COLO668 (cell line): ENCODE results near the gene MRFAP1L1.
"Not testable (repeated sequence)": the region's sequence is repeated elsewhere in the genome, so short reads cannot be mapped to it uniquely, and the experiment has no call there.

Experiments used
- DNase-seq: peaks from one replicate; lab custom pipeline; 2025; ENCODE audit not compliant: unreplicated experiment; lab: John Stamatoyannopoulos, UW

Gene MRFAP1L1

DNA sequence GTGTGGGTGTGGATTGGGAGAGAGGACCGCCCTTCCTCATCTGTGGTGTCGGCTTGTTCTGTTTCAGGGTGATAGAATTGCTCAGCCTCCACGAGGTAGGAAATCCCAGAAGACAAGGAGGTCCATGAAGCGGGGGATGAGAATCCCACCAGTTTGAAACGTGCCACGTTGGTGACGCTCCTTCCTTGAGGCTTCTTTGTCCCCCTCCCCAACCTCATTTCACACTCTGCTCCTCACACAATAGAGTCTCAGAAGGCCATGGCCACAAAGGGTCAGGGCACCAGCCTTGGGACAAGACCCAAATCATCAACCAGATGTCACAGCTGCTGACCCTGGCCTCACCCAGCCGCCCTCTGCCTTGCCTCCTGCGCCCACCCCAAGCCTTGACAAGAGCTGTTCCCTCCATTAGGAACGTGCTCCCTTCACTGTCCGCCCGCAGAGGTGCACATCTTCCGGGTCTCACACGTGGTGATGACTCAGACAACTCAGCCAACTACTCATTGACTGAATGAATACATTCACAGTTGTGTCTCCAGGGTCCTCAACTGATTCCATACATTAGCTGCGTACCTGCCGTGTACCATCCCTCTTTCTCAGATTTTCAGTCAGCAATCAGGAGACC, 24.6 kb upstream of the MRFAP1L1 start:
- no peak for DNase-seq

DNA sequence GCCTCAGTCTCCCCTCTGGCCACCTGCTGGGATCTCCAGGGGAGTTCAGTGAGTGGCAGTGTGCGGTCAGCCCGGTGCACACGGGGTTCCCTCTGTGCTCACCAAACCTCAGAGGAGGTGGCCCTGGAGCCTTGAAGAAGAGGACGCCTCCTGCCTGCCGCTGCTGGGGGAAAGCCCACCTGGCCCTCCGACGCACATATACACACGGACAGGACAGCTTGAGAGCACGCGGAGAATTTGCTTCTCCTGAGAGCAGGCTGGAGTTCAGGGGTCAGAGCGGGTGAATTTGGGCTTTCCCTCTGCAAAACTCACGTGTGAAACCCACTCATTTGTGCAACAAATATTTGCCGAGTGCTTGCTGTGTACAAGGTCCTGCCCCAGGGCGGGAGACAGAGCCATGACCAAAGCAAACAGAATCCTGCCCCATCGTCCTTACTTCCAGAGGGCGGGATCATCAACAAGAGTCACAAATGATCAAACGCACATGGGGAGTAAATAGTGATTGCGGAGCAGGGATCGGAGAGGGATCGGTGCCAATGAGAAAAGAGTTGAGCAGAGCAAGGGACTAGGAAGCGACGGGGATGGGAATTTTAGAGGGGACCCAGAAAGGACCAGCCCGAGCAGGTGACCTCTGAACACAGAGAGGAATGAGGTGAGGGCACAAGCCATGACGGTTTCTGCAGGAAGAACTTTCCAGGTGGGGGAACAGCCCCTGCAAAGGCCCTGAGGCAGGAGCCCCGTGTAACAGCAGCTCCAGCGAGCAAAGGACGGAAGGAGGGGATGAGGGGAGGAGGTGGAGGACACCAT, 23.9 kb upstream of the MRFAP1L1 start:
- no peak for DNase-seq

DNA sequence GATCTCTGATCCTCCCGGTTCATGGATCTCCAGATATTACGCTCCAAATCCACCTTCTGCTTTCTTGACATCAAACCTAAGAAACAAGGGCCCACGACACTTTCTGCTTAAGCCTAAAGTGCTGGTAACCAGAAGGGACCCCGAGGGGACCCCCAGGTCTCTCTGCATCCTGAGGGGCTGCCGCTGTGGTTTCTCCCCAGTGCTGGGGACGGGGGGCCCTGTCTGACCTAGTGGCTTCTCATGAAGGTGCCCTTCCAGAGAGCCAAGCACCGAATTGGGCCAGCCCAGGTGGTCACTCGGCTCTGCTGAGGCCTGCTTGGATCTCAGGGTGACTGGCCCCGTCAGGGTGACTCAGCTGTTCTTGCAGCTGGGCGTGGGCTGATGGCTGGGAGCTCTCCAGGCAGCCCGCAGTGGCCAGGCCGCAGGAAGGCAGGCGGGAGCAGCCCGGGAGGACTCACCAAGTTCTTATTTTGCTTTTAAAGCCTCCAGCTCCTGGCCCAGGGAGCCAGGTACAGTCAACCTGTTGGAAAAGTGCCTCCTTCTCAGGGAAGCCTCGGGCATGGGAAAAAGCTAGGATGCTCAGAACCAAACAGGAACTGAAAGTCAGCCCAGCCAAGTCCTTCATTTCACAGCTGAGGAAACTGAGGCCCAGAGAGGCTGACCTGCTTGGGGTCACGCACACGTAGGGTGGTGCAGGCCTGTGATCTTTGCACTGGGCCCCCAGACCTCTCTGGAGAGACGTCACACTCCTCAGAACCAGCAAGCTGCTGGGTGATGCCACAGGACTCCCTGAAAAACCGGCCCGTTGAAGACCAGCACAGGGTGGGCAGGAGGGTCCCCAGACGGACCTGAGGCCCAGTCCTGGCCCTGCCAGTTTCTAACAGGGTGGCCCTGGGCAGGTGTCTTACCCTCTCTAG, 23.0 kb upstream of the MRFAP1L1 start:
- peak; percentile 24 for DNase-seq

DNA sequence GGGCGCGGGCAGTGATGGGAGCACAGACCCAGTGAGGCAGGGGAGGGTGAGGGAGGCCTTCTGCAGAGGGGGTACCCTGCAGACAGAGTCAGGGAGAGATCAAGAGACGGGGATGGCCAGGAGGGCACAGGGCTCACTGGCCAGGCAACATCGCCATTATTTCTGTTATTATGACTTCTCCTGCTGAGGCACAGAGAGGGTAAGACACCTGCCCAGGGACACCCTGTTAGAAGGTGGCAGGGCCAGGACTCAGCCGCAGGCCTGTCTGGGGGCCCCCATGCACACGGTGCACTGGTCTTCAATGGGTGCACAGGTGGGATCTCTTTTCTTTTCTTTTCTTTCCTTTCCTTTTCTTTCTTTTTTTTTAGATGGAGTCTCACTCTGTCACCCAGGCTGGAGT, 22.1 kb upstream of the MRFAP1L1 start:
- DNase-seq: no peak

DNA sequence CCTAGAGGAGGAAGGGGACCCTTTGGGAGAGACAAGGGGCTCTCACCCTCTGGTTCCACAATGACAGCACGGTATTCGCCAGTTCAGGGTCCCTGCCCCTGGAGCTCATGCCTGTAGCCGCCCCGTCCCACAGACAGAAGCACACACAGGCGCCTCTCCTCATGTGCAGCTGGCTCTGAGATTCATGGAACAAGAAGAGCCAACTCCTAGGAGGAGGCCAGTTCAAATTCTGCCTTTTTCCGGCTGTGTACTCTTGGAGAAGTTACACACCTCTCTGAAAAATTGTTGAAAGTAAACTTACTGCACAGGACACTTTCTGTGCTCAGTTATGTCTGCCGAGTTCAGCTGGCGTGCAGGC, 21.6 kb upstream of the MRFAP1L1 start:
- no peak for DNase-seq

DNA sequence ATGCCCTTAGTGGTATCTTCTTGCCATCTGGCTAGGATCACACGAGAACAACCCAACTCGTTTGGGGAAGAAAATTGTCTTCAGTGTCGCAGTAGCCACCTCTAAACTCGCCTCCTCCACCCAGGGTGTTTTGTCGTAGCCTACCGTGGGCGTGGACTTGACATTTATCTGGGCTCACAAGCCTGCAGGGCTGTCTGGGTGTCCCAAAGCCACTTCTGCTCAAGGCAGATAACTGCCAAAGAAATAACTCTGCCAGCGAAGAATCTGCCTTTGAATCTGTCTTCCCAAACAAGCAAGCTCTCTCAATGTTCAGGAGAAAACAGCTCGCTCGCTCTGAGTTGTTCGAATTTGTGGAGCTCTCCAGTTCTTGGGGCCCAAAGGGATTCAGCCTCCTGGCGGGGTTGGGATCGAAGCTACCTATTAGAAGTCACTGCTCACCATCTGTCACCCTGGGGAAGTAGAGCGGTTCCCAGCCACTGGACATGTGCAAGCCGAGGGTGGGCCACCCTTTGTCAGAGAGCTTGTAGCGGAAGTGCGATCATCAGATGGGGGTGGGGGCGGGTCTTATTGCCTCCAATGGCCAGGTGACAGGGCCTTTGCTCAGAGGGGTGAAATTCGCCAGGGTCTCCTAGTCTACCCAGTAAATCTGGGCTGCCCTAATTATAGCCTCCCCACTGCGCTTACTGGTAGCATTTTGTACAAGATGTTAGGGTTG, 21.1 kb upstream of the MRFAP1L1 start:
- no peak for DNase-seq

DNA sequence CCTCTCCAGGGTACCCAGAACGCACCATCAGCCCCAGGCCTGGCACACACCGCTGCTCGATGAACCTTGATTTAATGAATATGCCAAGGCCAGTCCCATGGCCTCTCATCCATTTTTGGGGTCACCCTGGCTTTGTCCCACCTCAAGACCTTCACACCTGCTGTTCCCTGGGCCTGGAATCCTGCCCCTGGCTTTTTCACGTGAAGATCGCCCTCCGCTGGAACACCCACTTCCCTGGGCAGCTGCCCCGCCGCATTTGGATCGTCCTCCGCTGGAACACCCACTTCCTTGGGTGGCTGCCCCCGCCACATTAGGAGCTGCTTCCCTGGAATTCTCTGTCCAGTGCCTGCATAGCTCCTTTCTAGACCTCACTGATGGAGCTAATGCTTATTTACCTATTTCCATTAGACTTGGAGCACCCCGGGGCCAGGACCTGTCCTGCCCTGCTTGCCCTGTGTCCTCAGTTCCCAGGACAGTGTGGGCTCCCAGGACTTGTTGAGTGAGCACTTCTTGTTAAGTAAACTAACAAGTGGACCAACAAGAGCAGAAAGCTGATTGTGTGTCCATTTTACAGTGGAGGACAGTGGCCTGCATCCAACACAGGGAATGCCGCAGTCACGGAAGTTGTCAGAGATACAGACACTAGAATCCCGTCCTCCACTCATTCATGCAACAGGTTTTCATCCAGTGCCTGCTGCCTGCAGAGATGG, 18.8 kb upstream of the MRFAP1L1 start:
- DNase-seq: no peak

DNA sequence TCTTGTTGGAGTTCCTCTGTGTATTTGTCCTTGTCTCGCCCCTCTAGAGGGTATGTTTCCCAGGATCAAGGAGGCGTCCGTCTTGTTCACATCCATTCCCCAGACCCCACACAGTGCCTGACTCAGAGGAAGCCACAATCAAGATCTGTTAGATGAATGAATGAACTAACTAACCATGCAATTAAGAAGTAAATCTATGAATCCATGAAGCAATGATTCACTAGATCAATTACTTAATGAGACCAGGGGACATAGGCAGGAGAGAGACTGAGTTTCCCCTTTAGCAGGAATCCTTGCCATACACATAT, 18.2 kb upstream of the MRFAP1L1 start:
- no peak for DNase-seq

DNA sequence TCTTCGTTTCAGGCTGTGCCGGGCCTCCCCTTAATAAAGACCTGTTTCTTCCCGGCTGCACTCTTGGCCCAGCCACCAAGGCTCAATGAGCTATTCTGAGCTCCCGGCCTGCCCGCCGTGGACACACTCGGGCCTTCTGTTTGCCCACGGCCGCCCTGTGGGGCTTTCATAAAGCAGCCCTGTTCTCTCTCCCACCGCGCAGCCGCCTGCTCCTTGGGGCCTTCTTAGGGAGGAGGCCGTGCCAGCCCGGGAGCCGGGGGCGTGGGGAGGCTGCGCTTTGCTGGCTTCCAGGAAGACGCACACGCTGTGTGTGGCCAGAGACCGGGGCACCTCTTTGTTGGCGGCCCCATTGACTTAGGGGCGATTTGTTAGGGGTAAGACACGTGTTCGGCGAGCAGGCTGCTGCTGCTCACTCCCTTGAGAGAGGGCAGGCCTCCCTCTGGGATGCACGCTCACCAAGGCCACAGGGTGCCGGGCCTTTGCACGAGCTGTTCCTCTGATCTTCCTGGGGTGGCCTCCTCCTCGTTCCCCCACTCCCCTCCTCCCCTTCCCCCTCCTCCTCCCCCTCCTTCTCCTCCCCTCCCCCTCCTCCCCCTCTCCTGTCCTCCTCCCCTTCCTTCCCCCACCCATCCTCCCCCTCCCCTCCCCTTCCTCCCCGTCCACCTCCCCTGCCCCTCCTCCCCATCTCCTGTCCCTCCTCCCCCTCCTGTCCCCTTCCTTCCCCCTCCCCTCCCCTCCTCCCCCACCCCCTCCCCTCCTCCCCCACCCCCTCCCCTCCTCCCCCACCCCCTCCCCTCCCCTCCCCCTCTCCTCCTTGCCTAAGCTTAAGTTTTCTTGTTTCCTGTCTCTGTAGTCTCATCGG, 17.6 kb upstream of the MRFAP1L1 start:
- no peak for DNase-seq

DNA sequence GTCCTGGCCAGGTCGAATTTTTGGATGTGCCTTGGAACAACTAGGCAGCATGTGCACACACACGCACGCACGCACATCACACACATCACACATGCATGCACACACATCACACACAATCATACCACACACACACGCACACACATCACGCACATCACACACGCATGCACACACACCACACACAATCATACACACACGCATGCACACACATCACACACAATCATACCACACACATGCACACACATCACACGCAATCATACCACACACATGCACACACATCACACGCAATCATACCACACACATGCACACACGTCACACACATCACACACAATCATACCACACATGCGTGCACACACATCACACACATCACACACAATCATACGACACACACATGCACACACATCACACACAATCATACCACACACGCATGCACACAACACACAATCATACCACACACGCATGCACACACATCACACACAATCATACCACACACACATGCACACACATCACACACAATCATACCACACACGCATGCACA, 15.8 kb upstream of the MRFAP1L1 start:
- not testable (repeated sequence) for DNase-seq

DNA sequence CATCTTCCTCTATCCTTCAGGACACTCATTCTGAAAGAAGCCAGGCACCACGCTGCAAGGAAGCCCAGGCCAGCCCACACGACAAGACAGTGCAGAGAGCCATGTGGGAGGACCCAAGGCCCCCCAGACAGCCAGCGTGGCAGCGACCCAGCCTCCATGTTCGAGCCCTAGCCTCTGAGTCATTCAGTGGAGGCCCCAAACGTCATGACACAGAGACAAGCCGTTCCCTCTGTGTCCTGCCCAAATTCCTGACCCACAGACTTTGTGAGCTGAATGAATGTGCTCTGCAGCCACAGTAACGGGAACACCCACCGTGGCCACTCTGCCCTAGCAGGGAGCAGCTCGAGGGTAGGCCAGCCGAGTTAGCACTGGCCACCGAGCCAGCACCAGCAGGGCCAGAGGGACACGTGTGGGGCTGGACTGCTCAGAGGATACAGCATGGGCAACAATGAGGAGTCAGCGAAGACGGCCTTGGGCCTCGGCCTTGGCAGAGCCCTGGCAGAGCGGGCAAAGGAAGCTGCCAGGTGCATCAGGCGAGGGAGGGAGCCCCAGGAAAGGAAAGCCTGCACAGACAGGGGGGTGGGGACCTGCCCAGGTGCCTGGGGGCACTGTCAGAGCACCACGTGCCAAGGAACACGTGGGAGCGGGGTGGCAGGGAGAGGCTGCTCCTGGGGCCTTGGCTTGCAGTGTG, 14.9 kb upstream of the MRFAP1L1 start:
- DNase-seq: no peak

DNA sequence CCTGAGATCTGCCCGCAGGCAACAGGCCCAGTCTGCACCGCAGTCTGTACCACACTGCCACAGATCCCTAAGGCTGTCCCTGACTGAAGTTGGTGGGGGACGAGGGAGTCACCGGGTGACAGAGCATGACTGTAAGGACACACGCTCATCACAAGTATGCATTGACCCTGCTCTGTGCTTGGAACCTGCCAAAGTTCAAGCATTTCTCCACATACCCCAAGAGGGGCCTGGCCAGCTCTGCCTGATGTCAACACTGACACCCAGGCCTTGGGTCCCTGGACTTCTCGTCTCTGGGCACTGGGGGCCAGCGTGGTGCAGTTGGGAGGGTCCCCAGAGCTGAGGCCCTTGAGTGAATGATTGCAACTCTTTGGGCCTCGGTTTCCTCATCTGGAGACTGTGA, 14.2 kb upstream of the MRFAP1L1 start:
- DNase-seq: no peak

DNA sequence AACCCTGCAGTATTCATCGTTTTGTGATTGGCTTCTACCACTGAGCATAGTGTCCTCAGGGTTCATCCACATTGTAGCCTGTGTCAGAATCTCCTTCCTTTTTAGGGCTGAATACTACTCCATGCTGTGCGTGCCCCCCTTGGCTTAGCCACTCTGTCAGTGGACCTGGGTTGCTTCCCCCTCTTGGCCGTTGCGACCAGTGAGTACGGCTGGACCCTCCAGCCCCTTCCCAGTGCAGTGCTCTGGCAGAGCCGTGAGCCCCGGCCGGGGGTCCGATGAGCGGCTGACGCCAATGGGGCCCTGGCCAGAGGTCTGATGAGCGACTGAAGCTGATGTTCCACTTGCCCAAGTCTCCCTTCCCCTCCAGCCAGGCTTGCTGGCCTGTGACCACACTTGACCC, 13.2 kb upstream of the MRFAP1L1 start:
- no peak for DNase-seq

DNA sequence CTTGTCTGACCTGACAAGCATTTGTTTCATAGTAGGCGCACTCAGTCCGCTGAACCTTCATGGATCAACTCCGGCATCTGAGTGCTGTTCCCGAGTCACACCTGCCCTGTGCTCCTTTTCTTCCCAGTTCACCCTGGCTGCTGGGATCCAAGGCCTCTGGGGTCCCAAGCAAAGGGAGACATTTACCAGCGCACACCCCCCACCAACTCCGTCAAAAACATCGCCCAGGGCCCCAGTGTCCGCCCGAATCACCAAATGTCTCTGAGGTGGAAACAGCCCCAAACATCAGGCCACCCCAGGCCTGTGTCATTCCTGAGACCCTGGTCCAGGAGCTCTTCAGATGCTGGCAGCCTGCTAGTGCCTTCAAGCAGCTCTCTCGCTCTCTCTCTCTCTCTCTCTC, 11.5 kb upstream of the MRFAP1L1 start:
- DNase-seq: no peak

DNA sequence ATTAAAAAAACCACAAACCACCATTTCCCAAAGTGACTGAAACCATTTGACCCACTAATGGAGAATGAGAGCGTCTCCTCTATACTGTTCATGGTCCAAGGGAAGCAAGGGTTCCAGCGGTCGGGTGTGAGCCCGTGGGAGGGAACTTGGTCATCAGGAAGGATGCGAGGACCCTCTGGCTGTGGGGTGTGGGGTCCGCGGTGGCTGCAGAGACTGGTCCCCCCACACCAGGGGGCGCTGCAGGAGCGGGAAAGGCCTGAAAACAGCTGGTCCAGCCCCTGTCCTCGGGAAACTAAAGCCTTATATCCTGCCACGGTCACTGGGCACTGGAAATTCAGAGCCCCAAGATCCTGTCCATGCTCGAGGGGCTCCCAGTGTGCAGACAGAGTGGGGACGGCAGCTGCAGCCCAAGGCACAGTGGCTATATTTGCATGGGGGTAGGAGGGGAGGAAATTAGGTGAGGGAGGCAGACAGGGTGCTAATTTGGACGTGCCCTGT, 10.6 kb upstream of the MRFAP1L1 start:
- peak; percentile 80 for DNase-seq

DNA sequence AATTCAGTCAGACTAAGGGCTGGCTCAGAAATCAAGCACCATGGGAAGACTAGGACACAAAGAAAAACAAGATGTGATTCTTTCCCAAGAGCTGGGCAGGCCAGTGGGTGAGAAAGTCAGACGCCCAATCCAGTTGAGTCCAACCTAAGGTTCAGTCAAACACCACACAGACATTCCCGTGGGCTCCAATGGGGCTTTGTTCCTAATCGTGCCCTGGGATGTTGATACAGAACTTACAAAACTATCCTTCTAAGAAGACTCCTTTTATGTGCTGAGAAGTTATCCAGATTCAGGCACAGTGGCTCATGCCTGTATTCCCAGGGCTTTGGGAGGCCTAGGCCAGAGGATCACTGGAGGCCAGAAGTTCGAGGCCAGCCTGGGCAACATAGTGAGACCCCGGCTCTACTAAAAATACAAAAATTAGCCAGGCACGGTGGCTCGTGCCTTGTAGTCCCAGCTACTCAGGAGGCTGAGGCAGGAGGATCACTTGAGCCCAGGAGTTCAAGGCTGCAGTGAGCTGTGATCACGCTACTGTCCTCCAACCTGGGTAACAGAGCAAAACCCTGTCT, 10.0 kb upstream of the MRFAP1L1 start:
- no peak for DNase-seq

DNA sequence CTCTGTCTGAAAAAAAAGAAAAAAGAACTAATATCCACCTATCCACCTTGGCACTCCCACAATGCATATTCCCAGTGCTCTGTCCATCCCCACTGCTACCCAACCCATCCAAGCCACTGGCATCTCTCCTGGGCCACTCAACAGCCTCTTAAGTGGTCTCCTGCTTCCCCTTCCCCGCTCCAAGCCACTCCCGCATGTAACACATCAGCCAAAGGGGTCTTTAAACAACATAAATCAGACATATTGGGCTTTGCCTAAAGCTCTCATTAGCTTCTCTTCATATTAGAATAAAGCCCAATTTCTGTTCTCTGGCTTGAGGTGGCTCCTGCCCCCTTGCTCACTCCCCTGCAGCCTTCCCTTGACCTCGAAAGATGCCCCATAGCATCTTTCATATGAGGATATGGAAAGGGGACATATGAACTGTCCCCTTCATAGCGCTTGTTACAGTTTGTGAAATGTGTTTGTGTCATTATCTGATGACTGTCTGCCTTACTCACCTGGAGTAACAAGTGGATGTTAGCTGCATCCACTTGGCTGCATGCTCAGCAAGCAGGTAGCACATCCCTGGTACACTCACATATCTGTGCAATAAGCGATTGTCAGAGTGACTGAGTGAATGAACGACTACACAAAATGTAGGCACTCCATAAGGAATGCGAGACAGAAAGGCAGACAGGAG, 9.4 kb upstream of the MRFAP1L1 start:
- no peak for DNase-seq
